ENCODE data around the gene CAPN5.

DNA sequence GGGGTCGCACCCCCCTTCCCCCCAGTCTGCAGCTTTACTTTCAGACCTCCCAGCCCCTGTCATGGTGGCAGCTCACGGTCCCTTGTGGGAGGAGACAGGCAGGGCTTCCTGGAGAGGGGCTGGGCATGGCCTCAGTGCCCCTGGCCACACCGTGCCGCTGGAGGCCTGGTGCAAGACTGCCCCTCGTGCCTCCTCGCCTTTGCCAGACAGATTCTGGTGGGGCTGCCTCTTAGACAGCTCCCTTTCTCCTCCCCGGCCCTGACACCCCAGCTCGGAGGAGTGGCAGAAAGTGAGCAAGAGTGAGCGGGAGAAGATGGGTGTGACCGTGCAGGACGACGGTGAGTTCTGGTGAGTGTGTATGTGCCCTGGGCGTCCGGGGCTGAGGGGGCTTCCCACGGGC lies 49.2 kb downstream of the CAPN5 start:
- TF ChIP-seq, protein P1, sequence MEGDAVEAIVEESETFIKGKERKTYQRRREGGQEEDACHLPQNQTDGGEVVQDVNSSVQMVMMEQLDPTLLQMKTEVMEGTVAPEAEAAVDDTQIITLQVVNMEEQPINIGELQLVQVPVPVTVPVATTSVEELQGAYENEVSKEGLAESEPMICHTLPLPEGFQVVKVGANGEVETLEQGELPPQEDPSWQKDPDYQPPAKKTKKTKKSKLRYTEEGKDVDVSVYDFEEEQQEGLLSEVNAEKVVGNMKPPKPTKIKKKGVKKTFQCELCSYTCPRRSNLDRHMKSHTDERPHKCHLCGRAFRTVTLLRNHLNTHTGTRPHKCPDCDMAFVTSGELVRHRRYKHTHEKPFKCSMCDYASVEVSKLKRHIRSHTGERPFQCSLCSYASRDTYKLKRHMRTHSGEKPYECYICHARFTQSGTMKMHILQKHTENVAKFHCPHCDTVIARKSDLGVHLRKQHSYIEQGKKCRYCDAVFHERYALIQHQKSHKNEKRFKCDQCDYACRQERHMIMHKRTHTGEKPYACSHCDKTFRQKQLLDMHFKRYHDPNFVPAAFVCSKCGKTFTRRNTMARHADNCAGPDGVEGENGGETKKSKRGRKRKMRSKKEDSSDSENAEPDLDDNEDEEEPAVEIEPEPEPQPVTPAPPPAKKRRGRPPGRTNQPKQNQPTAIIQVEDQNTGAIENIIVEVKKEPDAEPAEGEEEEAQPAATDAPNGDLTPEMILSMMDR (IDR thresholded peaks at IDR 0.05; ENCODE audit: low read depth, low read length, missing input control): no peak
- TF ChIP-seq TAF1 (conservative IDR thresholded peaks at IDR 0.05) (no peak), FOXA1 (IDR thresholded peaks at IDR 0.05) (no peak), HNF4G (IDR thresholded peaks at IDR 0.05) (no peak)
- TF ChIP-seq, protein P2, sequence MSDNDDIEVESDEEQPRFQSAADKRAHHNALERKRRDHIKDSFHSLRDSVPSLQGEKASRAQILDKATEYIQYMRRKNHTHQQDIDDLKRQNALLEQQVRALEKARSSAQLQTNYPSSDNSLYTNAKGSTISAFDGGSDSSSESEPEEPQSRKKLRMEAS (IDR thresholded peaks at IDR 0.05): no peak
- TF ChIP-seq, protein P3, sequence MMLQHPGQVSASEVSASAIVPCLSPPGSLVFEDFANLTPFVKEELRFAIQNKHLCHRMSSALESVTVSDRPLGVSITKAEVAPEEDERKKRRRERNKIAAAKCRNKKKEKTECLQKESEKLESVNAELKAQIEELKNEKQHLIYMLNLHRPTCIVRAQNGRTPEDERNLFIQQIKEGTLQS (IDR thresholded peaks at IDR 0.05): no peak
- TF ChIP-seq, protein P4, sequence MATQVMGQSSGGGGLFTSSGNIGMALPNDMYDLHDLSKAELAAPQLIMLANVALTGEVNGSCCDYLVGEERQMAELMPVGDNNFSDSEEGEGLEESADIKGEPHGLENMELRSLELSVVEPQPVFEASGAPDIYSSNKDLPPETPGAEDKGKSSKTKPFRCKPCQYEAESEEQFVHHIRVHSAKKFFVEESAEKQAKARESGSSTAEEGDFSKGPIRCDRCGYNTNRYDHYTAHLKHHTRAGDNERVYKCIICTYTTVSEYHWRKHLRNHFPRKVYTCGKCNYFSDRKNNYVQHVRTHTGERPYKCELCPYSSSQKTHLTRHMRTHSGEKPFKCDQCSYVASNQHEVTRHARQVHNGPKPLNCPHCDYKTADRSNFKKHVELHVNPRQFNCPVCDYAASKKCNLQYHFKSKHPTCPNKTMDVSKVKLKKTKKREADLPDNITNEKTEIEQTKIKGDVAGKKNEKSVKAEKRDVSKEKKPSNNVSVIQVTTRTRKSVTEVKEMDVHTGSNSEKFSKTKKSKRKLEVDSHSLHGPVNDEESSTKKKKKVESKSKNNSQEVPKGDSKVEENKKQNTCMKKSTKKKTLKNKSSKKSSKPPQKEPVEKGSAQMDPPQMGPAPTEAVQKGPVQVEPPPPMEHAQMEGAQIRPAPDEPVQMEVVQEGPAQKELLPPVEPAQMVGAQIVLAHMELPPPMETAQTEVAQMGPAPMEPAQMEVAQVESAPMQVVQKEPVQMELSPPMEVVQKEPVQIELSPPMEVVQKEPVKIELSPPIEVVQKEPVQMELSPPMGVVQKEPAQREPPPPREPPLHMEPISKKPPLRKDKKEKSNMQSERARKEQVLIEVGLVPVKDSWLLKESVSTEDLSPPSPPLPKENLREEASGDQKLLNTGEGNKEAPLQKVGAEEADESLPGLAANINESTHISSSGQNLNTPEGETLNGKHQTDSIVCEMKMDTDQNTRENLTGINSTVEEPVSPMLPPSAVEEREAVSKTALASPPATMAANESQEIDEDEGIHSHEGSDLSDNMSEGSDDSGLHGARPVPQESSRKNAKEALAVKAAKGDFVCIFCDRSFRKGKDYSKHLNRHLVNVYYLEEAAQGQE (IDR thresholded peaks at IDR 0.05): no peak

Data from liver (tissue), 3 donors.